K562 (cell line): ENCODE results near the gene UBE2M.

ENCODE experiments used
- BCL6 ChIP-seq: fragments of 250-450 bp; sonication (Bioruptor Pico); IDR thresholded peaks from 2 replicates; pipeline ENCODE4 v1.4.0; 2020
- BRD9 ChIP-seq: fragments of 450-650 bp; IDR thresholded peaks from 2 replicates; pipeline ENCODE4 v1.6.1; 2018; ENCODE audit warnings: low read depth; ENCODE audit not compliant: partially characterized antibody
- CREM ChIP-seq: IDR thresholded peaks from 2 replicates; pipeline ENCODE4 v1.6.1; 2014; ENCODE audit warnings: antibody characterized with exemption, low read depth
- EGR1 ChIP-seq: fragments of 450-650 bp; conservative IDR thresholded peaks from 2 replicates; pipeline ENCODE4 v1.6.1; 2017; ENCODE audit warnings: mild to moderate bottlenecking
- FOXM1 ChIP-seq, 2 experiments: fragments of 450-650 bp in 1 of 2; sonication (generic) in 1 of 2; formaldehyde crosslinking in 1 of 2; IDR thresholded peaks; 2 replicates each; pipeline versions ENCODE4 v1.6.1 to v1.9.0; 2017 to 2022; ENCODE audit warnings: low read depth in 2 of 2, mild to moderate bottlenecking in 2 of 2, missing genetic modification reagents in 1 of 2, moderate library complexity in 1 of 2
- KHSRP ChIP-seq: fragments of 450-650 bp; IDR thresholded peaks from 2 replicates; pipeline ENCODE4 v1.6.1; 2017
- MAFK ChIP-seq: IDR thresholded peaks from 2 replicates; pipeline ENCODE4 v1.6.1; 2011; ENCODE audit warnings: low read length, improper control_type of control experiment
- PCBP2 ChIP-seq: fragments of 200-400 bp; formaldehyde crosslinking; IDR thresholded peaks from 2 replicates; pipeline ENCODE4 v1.6.1; 2018; ENCODE audit warnings: low read length, low read depth, mild to moderate bottlenecking, moderate library complexity; ENCODE audit not compliant: poor library complexity, severe bottlenecking
- ZNF76 ChIP-seq: fragments of 250-450 bp; sonication (Bioruptor Pico); IDR thresholded peaks from 2 replicates; pipeline ENCODE4 v1.4.0; 2020; ENCODE audit warnings: mild to moderate bottlenecking, moderate library complexity, borderline replicate concordance
- ZNF780A ChIP-seq: fragments of 250-450 bp; sonication (Bioruptor Pico); IDR thresholded peaks from 2 replicates; pipeline ENCODE4 v1.5.0; 2021; ENCODE audit warnings: mild to moderate bottlenecking
- TF ChIP-seq, protein P1 (sequence below), 3 experiments: IDR thresholded peaks in 2 of 3; conservative IDR thresholded peaks in 1 of 3; 2 replicates each; pipeline ENCODE4 v1.5.1; 2011 to 2012; ENCODE audit warnings: low read length in 3 of 3, mild to moderate bottlenecking in 3 of 3, control low read depth in 2 of 3, improper control_type of control experiment in 1 of 3, inconsistent platforms in 1 of 3, low read depth in 1 of 3, mixed read lengths in 1 of 3, moderate library complexity in 1 of 3; ENCODE audit not compliant: insufficient read depth in 2 of 3
- TF ChIP-seq, protein P2 (sequence below), 2 experiments: fragments of 450-650 bp; formaldehyde crosslinking in 1 of 2; IDR thresholded peaks; 2 replicates each; pipeline versions ENCODE4 v1.4.0 to v1.6.1; 2014 to 2020; ENCODE audit warnings: mild to moderate bottlenecking in 2 of 2, borderline replicate concordance in 1 of 2, low read depth in 1 of 2
- TF ChIP-seq, protein P3 (sequence below), 2 experiments: fragments of 450-650 bp; IDR thresholded peaks; 2 replicates each; pipeline ENCODE4 v1.6.1; 2016

DNA sequence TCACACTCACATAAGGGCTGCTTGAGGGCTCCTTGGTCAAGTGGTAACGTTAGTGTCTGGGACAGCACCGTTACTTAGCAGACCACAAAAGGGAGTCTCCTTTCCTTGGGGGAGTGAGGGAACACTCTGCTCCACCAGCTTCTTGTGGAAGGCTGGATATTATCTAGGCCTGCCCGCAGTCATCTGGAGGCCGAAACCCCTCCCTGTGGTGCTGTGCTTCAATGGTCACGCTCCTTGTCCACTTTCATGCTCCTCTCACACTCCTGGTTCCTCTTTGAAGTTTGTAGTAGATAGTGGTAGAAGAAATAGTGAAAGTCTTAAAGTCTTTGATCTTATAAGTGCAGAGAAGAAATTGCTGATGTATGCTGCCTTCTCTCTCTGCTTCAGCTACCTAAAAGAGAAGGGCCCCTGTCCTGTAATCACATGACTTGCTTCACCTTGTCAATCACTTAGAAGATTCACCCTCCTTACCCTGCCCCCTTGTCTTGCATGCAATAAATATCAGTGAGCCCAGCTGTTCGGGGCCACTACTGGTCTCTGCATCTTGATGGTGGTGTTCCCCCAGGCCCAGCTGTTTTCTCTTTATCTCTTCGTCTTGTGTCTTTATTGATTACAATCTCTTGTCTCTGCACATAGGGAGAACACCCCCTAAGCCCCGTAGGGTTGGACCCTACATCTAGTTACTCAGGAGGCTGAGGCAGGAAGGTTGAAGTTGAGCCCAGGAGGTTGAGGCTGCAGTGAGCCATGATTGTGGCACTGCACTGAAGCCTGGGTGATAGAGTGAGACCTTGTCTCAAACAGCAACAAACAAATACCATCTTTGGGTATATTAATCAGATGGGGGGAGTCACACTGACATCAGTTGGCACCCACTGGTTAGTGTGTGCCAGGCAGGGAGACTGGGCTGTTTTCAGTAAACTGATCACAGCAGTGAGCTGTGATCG lies 26.4 kb upstream of the UBE2M start:
- TF ChIP-seq, protein P1, sequence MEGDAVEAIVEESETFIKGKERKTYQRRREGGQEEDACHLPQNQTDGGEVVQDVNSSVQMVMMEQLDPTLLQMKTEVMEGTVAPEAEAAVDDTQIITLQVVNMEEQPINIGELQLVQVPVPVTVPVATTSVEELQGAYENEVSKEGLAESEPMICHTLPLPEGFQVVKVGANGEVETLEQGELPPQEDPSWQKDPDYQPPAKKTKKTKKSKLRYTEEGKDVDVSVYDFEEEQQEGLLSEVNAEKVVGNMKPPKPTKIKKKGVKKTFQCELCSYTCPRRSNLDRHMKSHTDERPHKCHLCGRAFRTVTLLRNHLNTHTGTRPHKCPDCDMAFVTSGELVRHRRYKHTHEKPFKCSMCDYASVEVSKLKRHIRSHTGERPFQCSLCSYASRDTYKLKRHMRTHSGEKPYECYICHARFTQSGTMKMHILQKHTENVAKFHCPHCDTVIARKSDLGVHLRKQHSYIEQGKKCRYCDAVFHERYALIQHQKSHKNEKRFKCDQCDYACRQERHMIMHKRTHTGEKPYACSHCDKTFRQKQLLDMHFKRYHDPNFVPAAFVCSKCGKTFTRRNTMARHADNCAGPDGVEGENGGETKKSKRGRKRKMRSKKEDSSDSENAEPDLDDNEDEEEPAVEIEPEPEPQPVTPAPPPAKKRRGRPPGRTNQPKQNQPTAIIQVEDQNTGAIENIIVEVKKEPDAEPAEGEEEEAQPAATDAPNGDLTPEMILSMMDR (IDR thresholded peaks at IDR 0.05 in 2 of 3, conservative IDR thresholded peaks at IDR 0.05 in 1 of 3; ENCODE audit: insufficient read depth in 2 of 3, low read depth in 1 of 3, low read length in 3 of 3) = no peak
- no peak for TF ChIP-seq ZNF780A (CRISPR knock-in tag)
- TF ChIP-seq FOXM1 (IDR thresholded peaks at IDR 0.05; ENCODE audit: low read depth) = no peak
- no peak for TF ChIP-seq FOXM1 (CRISPR knock-in tag; IDR thresholded peaks at IDR 0.05; ENCODE audit: low read depth)
- TF ChIP-seq, protein P2, sequence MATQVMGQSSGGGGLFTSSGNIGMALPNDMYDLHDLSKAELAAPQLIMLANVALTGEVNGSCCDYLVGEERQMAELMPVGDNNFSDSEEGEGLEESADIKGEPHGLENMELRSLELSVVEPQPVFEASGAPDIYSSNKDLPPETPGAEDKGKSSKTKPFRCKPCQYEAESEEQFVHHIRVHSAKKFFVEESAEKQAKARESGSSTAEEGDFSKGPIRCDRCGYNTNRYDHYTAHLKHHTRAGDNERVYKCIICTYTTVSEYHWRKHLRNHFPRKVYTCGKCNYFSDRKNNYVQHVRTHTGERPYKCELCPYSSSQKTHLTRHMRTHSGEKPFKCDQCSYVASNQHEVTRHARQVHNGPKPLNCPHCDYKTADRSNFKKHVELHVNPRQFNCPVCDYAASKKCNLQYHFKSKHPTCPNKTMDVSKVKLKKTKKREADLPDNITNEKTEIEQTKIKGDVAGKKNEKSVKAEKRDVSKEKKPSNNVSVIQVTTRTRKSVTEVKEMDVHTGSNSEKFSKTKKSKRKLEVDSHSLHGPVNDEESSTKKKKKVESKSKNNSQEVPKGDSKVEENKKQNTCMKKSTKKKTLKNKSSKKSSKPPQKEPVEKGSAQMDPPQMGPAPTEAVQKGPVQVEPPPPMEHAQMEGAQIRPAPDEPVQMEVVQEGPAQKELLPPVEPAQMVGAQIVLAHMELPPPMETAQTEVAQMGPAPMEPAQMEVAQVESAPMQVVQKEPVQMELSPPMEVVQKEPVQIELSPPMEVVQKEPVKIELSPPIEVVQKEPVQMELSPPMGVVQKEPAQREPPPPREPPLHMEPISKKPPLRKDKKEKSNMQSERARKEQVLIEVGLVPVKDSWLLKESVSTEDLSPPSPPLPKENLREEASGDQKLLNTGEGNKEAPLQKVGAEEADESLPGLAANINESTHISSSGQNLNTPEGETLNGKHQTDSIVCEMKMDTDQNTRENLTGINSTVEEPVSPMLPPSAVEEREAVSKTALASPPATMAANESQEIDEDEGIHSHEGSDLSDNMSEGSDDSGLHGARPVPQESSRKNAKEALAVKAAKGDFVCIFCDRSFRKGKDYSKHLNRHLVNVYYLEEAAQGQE (IDR thresholded peaks at IDR 0.05; ENCODE audit: borderline replicate concordance) = no peak; the same call in 1 of the 2 replicates
- TF ChIP-seq, protein P2 (CRISPR knock-in tag; IDR thresholded peaks at IDR 0.05; ENCODE audit: low read depth) = no peak
- TF ChIP-seq ZNF76 (CRISPR knock-in tag) = no peak
- no peak for TF ChIP-seq EGR1
- TF ChIP-seq, protein P3, sequence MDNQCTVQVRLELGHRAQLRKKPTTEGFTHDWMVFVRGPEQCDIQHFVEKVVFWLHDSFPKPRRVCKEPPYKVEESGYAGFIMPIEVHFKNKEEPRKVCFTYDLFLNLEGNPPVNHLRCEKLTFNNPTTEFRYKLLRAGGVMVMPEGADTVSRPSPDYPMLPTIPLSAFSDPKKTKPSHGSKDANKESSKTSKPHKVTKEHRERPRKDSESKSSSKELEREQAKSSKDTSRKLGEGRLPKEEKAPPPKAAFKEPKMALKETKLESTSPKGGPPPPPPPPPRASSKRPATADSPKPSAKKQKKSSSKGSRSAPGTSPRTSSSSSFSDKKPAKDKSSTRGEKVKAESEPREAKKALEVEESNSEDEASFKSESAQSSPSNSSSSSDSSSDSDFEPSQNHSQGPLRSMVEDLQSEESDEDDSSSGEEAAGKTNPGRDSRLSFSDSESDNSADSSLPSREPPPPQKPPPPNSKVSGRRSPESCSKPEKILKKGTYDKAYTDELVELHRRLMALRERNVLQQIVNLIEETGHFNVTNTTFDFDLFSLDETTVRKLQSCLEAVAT (IDR thresholded peaks at IDR 0.05) = peak in 1 of 2 experiments; percentile 87; a peak in 2 of 4 replicates
- no peak for TF ChIP-seq PCBP2
- peak; percentile 61 for TF ChIP-seq CREM
- TF ChIP-seq BCL6 (CRISPR knock-in tag) = no peak
- no peak; the same call in 1 of the 2 replicates for TF ChIP-seq MAFK
- no peak for TF ChIP-seq KHSRP
- no peak for TF ChIP-seq BRD9
